Stimulated activated CD4-positive, alpha-beta T cell treated with anti-CD3 and anti-CD28 coated beads, Interleukin-4, amount 100 ng/mL, for 48 hours (primary cell): ENCODE results near the gene MCC.

ENCODE experiments used
- DNase-seq, 2 donors: peaks; one replicate each; pipeline ENCODE4 v3.0.0-alpha.2; 2020; ENCODE audit warnings: low read depth in 2 of 2

Gene MCC

GRCh38 chr5:113031104-113031503 is 457.1 kb downstream of the MCC start:
- DNase-seq = no peak

GRCh38 chr5:113029614-113030013 is 458.6 kb downstream of the MCC start:
- no peak for DNase-seq

- no peak for DNase-seq
These were observed 460.8 kb downstream of the MCC start for GRCh38 chr5:113027431-113027830.

- no peak for DNase-seq
These were observed 461.2 kb downstream of the MCC start for GRCh38 chr5:113027015-113027414.

- DNase-seq = no peak
These were observed 462.0 kb downstream of the MCC start for GRCh38 chr5:113026211-113026610.

GRCh38 chr5:113025596-113025995 is 462.7 kb downstream of the MCC start:
- DNase-seq = no peak

- no peak for DNase-seq
These were observed 464.1 kb downstream of the MCC start for GRCh38 chr5:113024076-113024697.

- DNase-seq = no peak
These were observed 465.6 kb downstream of the MCC start for GRCh38 chr5:113022661-113023060.

- DNase-seq = no peak
These were observed 467.6 kb downstream of the MCC start for GRCh38 chr5:113020461-113021273.

- DNase-seq = no peak
These were observed 470.2 kb downstream of the MCC start for GRCh38 chr5:113017881-113018635.

GRCh38 chr5:113005454-113005853 is 482.8 kb downstream of the MCC start:
- no peak for DNase-seq

GRCh38 chr5:113003763-113004162 is 484.5 kb downstream of the MCC start:
- no peak for DNase-seq

- no peak for DNase-seq
These were observed 485.8 kb downstream of the MCC start for GRCh38 chr5:113002423-113002822.

- DNase-seq = no peak
These were observed 487.8 kb downstream of the MCC start for GRCh38 chr5:113000466-113000865.

GRCh38 chr5:112998296-112998695 is 490.0 kb downstream of the MCC start:
- DNase-seq = no peak

- no peak for DNase-seq
These were observed 491.4 kb downstream of the MCC start for GRCh38 chr5:112996830-112997374.

- DNase-seq = peak; percentile 63 to 76
These were observed 492.3 kb downstream of the MCC start for GRCh38 chr5:112995764-112996618.

GRCh38 chr5:112986224-112986623 is 502.0 kb downstream of the MCC start:
- DNase-seq = no peak

GRCh38 chr5:112983363-112983762 is 504.9 kb downstream of the MCC start:
- no peak for DNase-seq

GRCh38 chr5:112979723-112980122 is 508.5 kb downstream of the MCC start:
- DNase-seq = no peak

GRCh38 chr5:112978836-112979235 is 509.4 kb downstream of the MCC start:
- no peak for DNase-seq
